Brain microvascular endothelial cell (primary cell): ENCODE measurements around the gene CC2D1A.

Experiments
- DNase-seq: peaks from one replicate; pipeline ENCODE4 v3.0.0-alpha.2; 2020
- H3K27ac ChIP-seq: fragments of 250-450 bp; sonication (Bioruptor Pico); 2 replicates; pipeline ENCODE4 v1.5.1; 2020; ENCODE audit warnings: mild to moderate bottlenecking, moderate library complexity
- H3K27me3 ChIP-seq: fragments of 250-450 bp; sonication (Bioruptor Pico); replicated peaks from 2 replicates; pipeline ENCODE4 v1.5.1; 2020; ENCODE audit warnings: mild to moderate bottlenecking
- H3K36me3 ChIP-seq: fragments of 250-450 bp; sonication (Bioruptor Pico); replicated peaks from 2 replicates; pipeline ENCODE4 v1.5.1; 2020; ENCODE audit warnings: mild to moderate bottlenecking
- H3K4me3 ChIP-seq: 2 replicates; pipeline ENCODE4 v1.5.1; 2011; ENCODE audit warnings: low read depth, mild to moderate bottlenecking, control low read depth, low read length, moderate library complexity
- in situ Hi-C: cut with HindIII; loops from 2 replicates; pipeline ENCODE4 v1.10.0; 2017; ENCODE audit warnings: low sequenced_read_pairs, low pct_ligation_motif_present
- TF ChIP-seq, protein P1 (sequence below): IDR thresholded peaks from 2 replicates; pipeline ENCODE4 v1.5.1; 2011; ENCODE audit warnings: low read depth, mild to moderate bottlenecking, moderate library complexity, low read length, control low read depth, inconsistent platforms; ENCODE audit errors: missing control alignments

CC2D1A gene

DNA sequence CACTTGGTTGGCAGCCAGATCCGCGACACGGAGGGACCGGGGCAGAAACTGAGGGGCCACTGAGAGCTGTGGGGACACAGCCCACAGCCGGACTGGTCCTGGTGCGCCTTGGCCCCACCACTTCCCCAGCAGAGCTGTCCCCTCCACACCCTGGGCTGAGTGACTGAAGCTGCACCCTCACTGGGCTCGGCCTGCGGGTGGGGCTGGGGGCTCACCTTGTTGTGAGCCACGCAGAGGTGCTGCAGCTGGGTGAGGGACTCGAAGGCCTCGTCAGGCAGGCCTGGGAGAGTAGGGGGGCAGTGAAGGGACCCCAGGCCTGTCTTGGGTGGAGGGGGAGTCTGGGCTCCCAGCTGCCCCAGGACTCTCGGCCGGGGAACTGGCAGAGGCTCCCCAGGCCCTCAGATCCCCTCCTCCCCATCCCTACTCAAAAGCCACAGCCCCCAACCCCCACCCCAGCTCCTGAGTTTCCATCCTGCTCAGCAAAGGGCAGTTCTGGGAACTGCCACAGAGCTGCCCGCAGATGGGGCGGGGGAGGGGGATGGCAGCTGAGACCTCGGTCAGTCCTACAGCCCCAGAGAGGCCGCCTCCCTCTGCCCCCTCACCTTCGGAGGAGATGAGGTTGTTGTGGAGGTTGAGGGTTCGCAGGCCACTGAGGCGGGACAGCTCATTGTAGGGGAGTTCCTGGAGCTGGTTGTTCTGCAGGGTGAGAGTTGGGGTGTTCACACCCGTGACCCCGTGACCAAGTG, 29.9 kb downstream of the CC2D1A start:
- in situ Hi-C loops = no loop called here
- H3K27ac ChIP-seq = no peak overlapping the region
- DNase-seq = no peak
- no peaks in the 10 kb centered on the region for H3K36me3 ChIP-seq
- H3K4me3 ChIP-seq = no peak overlapping the region
- TF ChIP-seq, protein P1, sequence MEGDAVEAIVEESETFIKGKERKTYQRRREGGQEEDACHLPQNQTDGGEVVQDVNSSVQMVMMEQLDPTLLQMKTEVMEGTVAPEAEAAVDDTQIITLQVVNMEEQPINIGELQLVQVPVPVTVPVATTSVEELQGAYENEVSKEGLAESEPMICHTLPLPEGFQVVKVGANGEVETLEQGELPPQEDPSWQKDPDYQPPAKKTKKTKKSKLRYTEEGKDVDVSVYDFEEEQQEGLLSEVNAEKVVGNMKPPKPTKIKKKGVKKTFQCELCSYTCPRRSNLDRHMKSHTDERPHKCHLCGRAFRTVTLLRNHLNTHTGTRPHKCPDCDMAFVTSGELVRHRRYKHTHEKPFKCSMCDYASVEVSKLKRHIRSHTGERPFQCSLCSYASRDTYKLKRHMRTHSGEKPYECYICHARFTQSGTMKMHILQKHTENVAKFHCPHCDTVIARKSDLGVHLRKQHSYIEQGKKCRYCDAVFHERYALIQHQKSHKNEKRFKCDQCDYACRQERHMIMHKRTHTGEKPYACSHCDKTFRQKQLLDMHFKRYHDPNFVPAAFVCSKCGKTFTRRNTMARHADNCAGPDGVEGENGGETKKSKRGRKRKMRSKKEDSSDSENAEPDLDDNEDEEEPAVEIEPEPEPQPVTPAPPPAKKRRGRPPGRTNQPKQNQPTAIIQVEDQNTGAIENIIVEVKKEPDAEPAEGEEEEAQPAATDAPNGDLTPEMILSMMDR = no peak
- no peaks in the 10 kb centered on the region for H3K27me3 ChIP-seq

DNA sequence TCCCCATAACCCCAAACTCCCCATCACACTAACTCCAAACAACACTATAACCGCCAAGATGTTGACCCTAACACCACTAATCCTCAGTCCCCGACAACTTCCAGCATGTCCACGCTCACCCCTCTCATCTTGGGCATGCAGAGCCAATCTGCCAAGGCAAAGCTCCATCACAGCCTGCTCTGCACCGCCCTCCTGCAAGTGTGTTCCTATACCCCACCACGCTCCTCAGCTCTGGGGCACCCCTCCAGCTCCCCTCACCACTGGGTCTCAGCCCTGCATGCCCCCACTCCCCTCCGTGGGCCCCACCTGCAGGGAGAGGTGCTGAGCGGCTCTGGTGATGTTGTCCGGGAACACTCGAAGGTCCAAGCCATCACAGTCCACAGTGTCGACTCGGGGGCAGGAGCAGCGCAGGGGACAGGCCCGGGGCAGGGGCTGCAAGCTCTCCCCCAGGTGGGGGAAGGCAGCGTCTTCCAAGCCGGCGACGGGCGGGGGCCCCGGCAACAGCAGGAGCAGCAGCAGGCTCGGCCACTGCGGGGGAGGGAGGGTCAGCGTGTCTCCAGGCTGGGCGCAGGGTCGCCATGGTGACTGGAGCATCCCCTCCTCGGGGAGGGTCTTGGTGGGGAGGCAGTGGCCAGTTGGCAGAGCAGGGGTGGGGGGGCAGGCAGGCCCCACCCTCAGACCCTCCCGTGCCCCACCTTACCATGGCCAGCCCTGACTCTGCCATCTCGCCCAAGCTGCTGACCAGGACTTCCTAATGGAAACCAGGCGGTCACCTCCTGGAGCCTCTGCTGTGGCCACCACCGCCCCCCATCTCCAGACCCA, 31.7 kb downstream of the CC2D1A start:
- TF ChIP-seq, protein P1 = no peak
- no peaks in the 10 kb centered on the region for H3K27me3 ChIP-seq
- no peak overlapping the region for H3K27ac ChIP-seq
- peak overlapping the region; percentile 57 for H3K4me3 ChIP-seq
- H3K36me3 ChIP-seq = no peaks in the 10 kb centered on the region
- in situ Hi-C loops = no loop called here
- DNase-seq = no peak

DNA sequence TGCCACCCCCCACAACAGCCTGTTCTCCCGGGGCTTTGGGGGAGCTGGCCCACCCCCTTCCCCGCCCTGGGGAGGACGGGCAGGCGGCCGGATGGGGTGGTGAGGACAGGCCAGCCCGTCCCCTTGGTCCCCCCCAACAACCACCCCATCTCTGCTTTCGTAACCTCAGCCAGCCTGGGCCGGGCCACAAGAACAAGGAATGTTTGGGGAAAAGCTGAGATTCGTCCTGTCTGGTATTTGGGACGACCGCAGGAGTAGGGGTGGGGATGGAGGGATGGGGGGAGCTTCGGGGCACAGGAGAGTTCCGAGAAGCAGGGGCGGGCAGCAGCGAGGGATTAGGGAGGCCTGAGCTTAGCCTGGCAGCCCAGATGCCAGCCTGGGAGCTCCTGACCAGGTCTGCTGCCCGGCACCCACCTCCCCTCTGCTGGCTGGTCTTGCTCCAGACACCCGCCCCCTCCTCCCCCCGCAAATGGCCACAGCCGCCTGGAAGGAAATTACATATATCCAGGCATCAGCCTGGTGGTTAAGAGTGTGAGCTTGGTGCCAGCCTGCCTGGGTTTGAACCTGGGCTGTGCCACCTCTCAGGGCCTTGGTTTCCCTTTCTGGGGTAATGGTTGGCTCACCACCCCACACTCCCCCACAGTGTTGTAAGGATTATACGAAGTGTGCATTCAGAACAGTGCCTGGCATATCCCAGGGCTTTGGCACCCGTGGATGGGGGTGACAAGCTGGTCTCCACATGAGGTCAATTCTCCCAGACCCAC, 32.5 kb downstream of the CC2D1A start, which contains the start of gene PODNL1:
PODNL1 (minus strand) TSS at position 117 of the 764 bp plus-strand sequence. CDS start 236 bp downstream, outside the sequence.
- Histone ChIP-seq H3K27ac (no peak within 1 kb of the TSS), H3K27me3 (no peaks in the 10 kb centered on the region), H3K36me3 (no peaks in the 10 kb centered on the region), H3K4me3 (peak within 1 kb of the TSS; percentile 57)
- TF ChIP-seq, protein P1 = no peak
- DNase-seq = peak; percentile 20
- in situ Hi-C loops = no loop called here

DNA sequence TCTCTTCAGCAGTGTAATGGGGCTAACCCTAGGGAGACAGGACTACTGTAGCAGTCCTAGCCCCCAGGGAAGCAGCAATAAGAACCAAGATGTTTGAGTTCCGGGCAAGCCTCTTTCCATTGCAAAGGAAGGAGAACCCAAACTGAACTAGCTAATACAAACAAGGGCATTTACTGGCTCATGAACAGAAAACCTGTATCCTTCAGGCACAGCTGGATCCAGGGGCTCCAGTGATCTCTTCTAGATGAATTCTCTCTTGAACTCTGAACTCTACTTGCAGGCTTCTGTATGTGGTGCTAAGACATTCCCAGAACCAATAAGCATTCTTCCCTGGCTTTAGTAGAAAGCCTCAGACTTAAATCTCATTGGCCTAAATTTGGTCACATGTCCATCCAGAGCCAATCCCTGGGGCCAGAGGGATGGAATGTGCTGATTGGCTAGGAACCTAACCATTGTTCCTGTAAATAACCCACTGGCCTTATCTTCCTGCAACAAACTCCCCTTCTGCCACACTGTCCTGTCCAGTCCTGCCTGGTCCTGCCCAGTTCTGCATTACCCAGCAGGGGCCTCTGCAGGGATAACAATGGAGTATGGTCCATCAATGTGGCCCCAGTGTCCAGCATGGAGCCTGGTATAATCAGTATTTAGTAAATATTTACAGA, 36.2 kb downstream of the CC2D1A start:
- TF ChIP-seq, protein P1 = no peak
- Histone ChIP-seq H3K4me3 (no peak overlapping the region), H3K27me3 (no peaks in the 10 kb centered on the region), H3K27ac (no peak overlapping the region), H3K36me3 (no peaks in the 10 kb centered on the region)
- DNase-seq = no peak
- in situ Hi-C loops = no loop called here

DNA sequence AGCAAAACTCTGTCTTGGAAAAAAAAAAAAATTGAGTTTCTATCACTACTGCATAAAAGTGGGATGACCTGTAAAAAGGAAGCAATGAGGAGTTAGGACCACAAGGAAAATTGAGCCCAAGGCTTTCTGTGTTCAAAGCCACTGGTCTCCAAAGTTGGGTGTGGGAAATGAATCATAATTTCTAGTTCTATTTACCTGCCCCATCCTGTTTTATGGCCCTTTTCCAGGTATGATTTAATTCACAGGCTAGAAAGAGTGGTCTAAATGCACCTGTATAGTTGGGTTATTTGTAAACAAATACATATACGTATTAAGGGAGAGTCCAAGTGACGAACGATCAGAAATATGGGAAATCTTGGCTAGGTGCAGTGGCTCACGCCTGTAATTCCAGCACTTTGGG, 40.4 kb downstream of the CC2D1A start:
- H3K27ac ChIP-seq = no peak overlapping the region
- no peaks in the 10 kb centered on the region for H3K27me3 ChIP-seq
- TF ChIP-seq, protein P1 = no peak
- DNase-seq = no peak
- H3K4me3 ChIP-seq = no peak overlapping the region
- in situ Hi-C loops = no loop called here
- H3K36me3 ChIP-seq = no peaks in the 10 kb centered on the region
